Sciatic nerve (tissue), 2 donors: ENCODE measurements around the gene CAMSAP1. TPM values are rescaled to one million over a fixed set of nuclear protein-coding genes. Genes with fewer than 3 reads are reported as not detected.

Experiments used
- ATAC-seq: fragments of 200-7000 bp; cut with Tn5 transposase; one replicate; pipeline ENCODE4 v1.9.1; 2020; ENCODE audit warnings: mild to moderate bottlenecking, moderate library complexity
- DNase-seq: peaks from one replicate; pipeline ENCODE4 v3.0.0-alpha.2; 2020; ENCODE audit warnings: low spot score
- intact Hi-C: fragments of 100-400 bp; cut with DNase I; formaldehyde crosslinking; loops from one replicate; pipeline ENCODE4 v1.14.2; 2022
- total RNA-seq: library from RNA; stranded (reverse); fragmentation: NEBNext Ultra II Directional; extraction: Animal tissue kit (Norgen Biotek cat#: 25700); gene quantifications from one replicate; pipeline ENCODE4 v1.2.1, GENCODE V29; 2021
- donor health status: DM: no; HTN: no; CAD: no.
- donor health status: DM: no; HTN: no; CAD: no.

The CAMSAP1 gene
- total RNA-seq, 1 donor from 2014 or later = 39.8 TPM

GRCh38 chr9:135887585-135888050 lies 19.7 kb downstream of the CAMSAP1 start:
- DNase-seq (no peak), ATAC-seq (peak; percentile 37)
- intact Hi-C loops = no loop called here

- DNase-seq = no peak
- intact Hi-C loops = no loop called here
- peak; percentile 34 for ATAC-seq
Measured at GRCh38 chr9:135887021-135887507, 20.3 kb downstream of the CAMSAP1 start.

GRCh38 chr9:135886147-135886981 lies 21.0 kb downstream of the CAMSAP1 start:
- ATAC-seq = no peak
- no peak for DNase-seq
- intact Hi-C loops = no loop called here

- ATAC-seq (no peak), DNase-seq (no peak)
- intact Hi-C loops = no loop called here
Measured at GRCh38 chr9:135885100-135885853, 22.1 kb downstream of the CAMSAP1 start.

GRCh38 chr9:135884328-135885035 lies 22.9 kb downstream of the CAMSAP1 start:
- intact Hi-C loops = no loop called here
- peak; percentile 8 for DNase-seq
- no peak for ATAC-seq

GRCh38 chr9:135883410-135884089 lies 23.8 kb downstream of the CAMSAP1 start:
- DNase-seq (no peak), ATAC-seq (no peak)
- intact Hi-C loops = no loop called here

- DNase-seq (no peak), ATAC-seq (no peak)
- intact Hi-C loops = no loop called here
Measured at GRCh38 chr9:135882011-135882410, 25.3 kb downstream of the CAMSAP1 start.

- ATAC-seq (no peak), DNase-seq (no peak)
- intact Hi-C loops = no loop called here
Measured at GRCh38 chr9:135880438-135880837, 26.9 kb downstream of the CAMSAP1 start.

- ATAC-seq (peak; percentile 93), DNase-seq (no peak)
- intact Hi-C loops = no loop called here
Measured at GRCh38 chr9:135879619-135880018, 27.7 kb downstream of the CAMSAP1 start.

- no peak for DNase-seq
- intact Hi-C loops = no loop called here
- ATAC-seq = no peak
Measured at GRCh38 chr9:135879237-135879601, 28.1 kb downstream of the CAMSAP1 start.

GRCh38 chr9:135878528-135879236 lies 28.7 kb downstream of the CAMSAP1 start:
- DNase-seq = no peak
- intact Hi-C loops = no loop called here
- no peak for ATAC-seq

GRCh38 chr9:135877791-135878527 lies 29.4 kb downstream of the CAMSAP1 start:
- no peak for ATAC-seq
- intact Hi-C loops = no loop called here
- DNase-seq = no peak

- DNase-seq (no peak), ATAC-seq (no peak)
- intact Hi-C loops = no loop called here
Measured at GRCh38 chr9:135876936-135877335, 30.4 kb downstream of the CAMSAP1 start.

- no peak for DNase-seq
- no peak for ATAC-seq
- intact Hi-C loops = no loop called here
Measured at GRCh38 chr9:135874859-135875258, 32.5 kb downstream of the CAMSAP1 start.

GRCh38 chr9:135869909-135870308 lies 37.4 kb downstream of the CAMSAP1 start:
- DNase-seq = no peak
- intact Hi-C loops = no loop called here
- no peak for ATAC-seq

- ATAC-seq (no peak), DNase-seq (no peak)
- intact Hi-C loops = no loop called here
Measured at GRCh38 chr9:135865531-135865930, 41.8 kb downstream of the CAMSAP1 start.

- peak; percentile 85 for DNase-seq
- peak; percentile 46 for ATAC-seq
Measured at GRCh38 chr9:135864447-135865049, 42.8 kb downstream of the CAMSAP1 start.

More at GRCh38 chr9:135864447-135865049, 42.8 kb downstream of the CAMSAP1 start:
- intact Hi-C loops = no loop called here
